H1 (cell line): Measurements from ENCODE around the gene ALS2CL. TPM values are rescaled to one million over a fixed set of nuclear protein-coding genes. Genes with fewer than 3 reads are reported as not detected.
A peak's percentile ranks its signal among the peaks of the same experiment; 100 is the strongest.

Source experiments
- CTCF ChIA-PET: fragments of 300-600 bp; sonication (Branson Sonifier 250); formaldehyde crosslinking; loops from one replicate; lab custom pipeline; 2021; ENCODE audit not compliant: partially characterized antibody; lab: Charles Lee
- POLR2A ChIA-PET: fragments of 300-600 bp; sonication (Branson Sonifier 250); formaldehyde crosslinking; loops from one replicate; lab custom pipeline; 2021; ENCODE audit warnings: inconsistent platforms; ENCODE audit not compliant: partially characterized antibody; lab: Charles Lee
- DNase-seq, 2 experiments: peaks; one replicate each; pipeline versions ENCODE4 v3.0.0 to v3.0.0-alpha.2; 2010 to 2022; ENCODE audit warnings: low spot score in 2 of 2, low read depth in 1 of 2, mixed read lengths in 1 of 2
- FAIRE-seq: peaks from 2 replicates; lab custom pipeline; 2011; peaks lifted over from hg19 to GRCh38; lab: Jason Lieb, UNC
- H2AFZ ChIP-seq: 2 replicates; pipeline ENCODE4 v1.8.1; 2012; ENCODE audit warnings: low read length, inconsistent platforms
- H2AK5ac ChIP-seq: 2 replicates; pipeline ENCODE4 v1.6.1; 2013; ENCODE audit warnings: low read depth, low read length
- H2BK120ac ChIP-seq: replicated peaks from 2 replicates; pipeline ENCODE3; 2013; ENCODE audit warnings: low read depth, low read length, inconsistent platforms
- H2BK12ac ChIP-seq: 2 replicates; pipeline ENCODE4 v1.6.1; 2013; ENCODE audit warnings: low read depth, low read length
- H2BK15ac ChIP-seq: 2 replicates; pipeline ENCODE4 v1.6.1; 2013; ENCODE audit warnings: low read length
- H2BK20ac ChIP-seq: 2 replicates; pipeline ENCODE4 v1.6.1; 2013; ENCODE audit warnings: low read length
- H2BK5ac ChIP-seq: 2 replicates; pipeline ENCODE4 v1.6.1; 2013; ENCODE audit warnings: low read depth, low read length
- H3K14ac ChIP-seq: 2 replicates; pipeline ENCODE4 v1.6.1; 2013; ENCODE audit warnings: inconsistent platforms; ENCODE audit not compliant: insufficient read length
- H3K18ac ChIP-seq: 2 replicates; pipeline ENCODE4 v1.6.1; 2013; ENCODE audit warnings: low read length; ENCODE audit errors: extremely low read depth
- H3K23ac ChIP-seq: 2 replicates; pipeline ENCODE4 v1.6.1; 2013; ENCODE audit warnings: inconsistent platforms; ENCODE audit not compliant: insufficient read length
- H3K23me2 ChIP-seq: 2 replicates; pipeline ENCODE4 v1.6.1; 2013; ENCODE audit warnings: low read depth, low read length
- H3K27ac ChIP-seq: 2 replicates; pipeline ENCODE4 v1.6.1; 2011; ENCODE audit warnings: low read depth, low read length, inconsistent platforms
- H3K27me3 ChIP-seq, 4 experiments: replicated peaks in 1 of 4; 1 replicate in 1 of 4; 2 replicates in 3 of 4; pipeline versions ENCODE4 v1.6.1 to v1.8.1; 2011 to 2013; ENCODE audit warnings: low read length in 3 of 4, mild to moderate bottlenecking in 3 of 4, inconsistent platforms in 2 of 4, mixed read lengths in 2 of 4, moderate library complexity in 1 of 4; ENCODE audit not compliant: control insufficient read depth in 3 of 4, insufficient read depth in 3 of 4; ENCODE audit errors: extremely low read depth in 1 of 4
- H3K36me3 ChIP-seq, 4 experiments: 2 replicates each; pipeline versions ENCODE4 v1.6.1 to v1.8.1; 2011 to 2013; ENCODE audit warnings: mild to moderate bottlenecking in 4 of 4, low read length in 3 of 4, moderate library complexity in 2 of 4, control low read depth in 1 of 4, inconsistent platforms in 1 of 4; ENCODE audit not compliant: insufficient read depth in 4 of 4, control insufficient read depth in 2 of 4
- H3K4ac ChIP-seq: replicated peaks from 2 replicates; pipeline ENCODE3; 2013; ENCODE audit warnings: low read length, low read depth, mixed read lengths, inconsistent platforms; ENCODE audit not compliant: insufficient read length
- H3K4me1 ChIP-seq, 4 experiments: replicated peaks in 1 of 4; 1 replicate in 1 of 4; 2 replicates in 3 of 4; pipeline versions ENCODE4 v1.6.1 to v1.8.1; 2011 to 2013; ENCODE audit warnings: low read length in 3 of 4, inconsistent platforms in 2 of 4, mixed read lengths in 1 of 4; ENCODE audit not compliant: insufficient read depth in 4 of 4, control insufficient read depth in 3 of 4
- H3K4me2 ChIP-seq, 2 experiments: 2 replicates each; pipeline versions ENCODE4 v1.6.1 to v1.8.1; 2011 to 2013; ENCODE audit warnings: low read depth in 2 of 2, low read length in 2 of 2, control low read depth in 1 of 2, inconsistent platforms in 1 of 2, mild to moderate bottlenecking in 1 of 2; ENCODE audit not compliant: insufficient read depth in 1 of 2
- H3K4me3 ChIP-seq, 4 experiments: fragments of 200-600, 300-600 bp in 1 of 4; sonication (generic), shearing (Covaris generic), sonication (Bioruptor Twin) in 1 of 4; 2 replicates each; pipeline versions ENCODE4 v1.5.1 to v1.8.1; 2011 to 2016; ENCODE audit warnings: low read length in 4 of 4, low read depth in 3 of 4, control low read depth in 2 of 4, inconsistent platforms in 2 of 4, mild to moderate bottlenecking in 2 of 4, mixed read lengths in 1 of 4, moderate library complexity in 1 of 4; ENCODE audit not compliant: insufficient read depth in 2 of 4; ENCODE audit errors: extremely low read depth in 1 of 4
- H3K56ac ChIP-seq: replicated peaks from 2 replicates; pipeline ENCODE3; 2013; ENCODE audit warnings: low read depth, mild to moderate bottlenecking, mixed read lengths, low read length, inconsistent platforms; ENCODE audit not compliant: insufficient read length
- H3K79me1 ChIP-seq: 2 replicates; pipeline ENCODE4 v1.6.1; 2013; ENCODE audit warnings: low read depth, low read length, control low read depth
- H3K79me2 ChIP-seq, 2 experiments: 2 replicates each; pipeline versions ENCODE4 v1.6.1 to v1.8.1; 2012 to 2013; ENCODE audit warnings: low read length in 2 of 2, mild to moderate bottlenecking in 2 of 2, inconsistent platforms in 1 of 2; ENCODE audit not compliant: insufficient read depth in 2 of 2, control insufficient read depth in 1 of 2
- H3K9ac ChIP-seq, 4 experiments: replicated peaks in 1 of 4; 1 replicate in 1 of 4; 2 replicates in 3 of 4; pipeline versions ENCODE4 v1.6.1 to v1.8.1; 2011 to 2013; ENCODE audit warnings: low read depth in 3 of 4, low read length in 3 of 4, control low read depth in 2 of 4, mild to moderate bottlenecking in 2 of 4, moderate library complexity in 2 of 4, inconsistent platforms in 1 of 4; ENCODE audit errors: extremely low read depth in 1 of 4
- H3K9me3 ChIP-seq, 2 experiments: 2 replicates each; pipeline versions ENCODE4 v1.6.1 to v1.8.1; 2012 to 2013; ENCODE audit warnings: mild to moderate bottlenecking in 2 of 2, moderate library complexity in 2 of 2, control low read depth in 1 of 2, inconsistent platforms in 1 of 2, low read depth in 1 of 2, low read length in 1 of 2, mixed read lengths in 1 of 2; ENCODE audit not compliant: insufficient read depth in 2 of 2
- H4K20me1 ChIP-seq, 2 experiments: replicated peaks in 1 of 2; 2 replicates each; pipeline versions ENCODE3 to v1.8.1; 2011 to 2013; ENCODE audit warnings: inconsistent platforms in 2 of 2, low read length in 2 of 2, mild to moderate bottlenecking in 1 of 2; ENCODE audit not compliant: insufficient read depth in 2 of 2, control insufficient read depth in 1 of 2
- H4K5ac ChIP-seq: 2 replicates; pipeline ENCODE4 v1.6.1; 2013; ENCODE audit warnings: low read length, low read depth, mixed read lengths, inconsistent platforms; ENCODE audit not compliant: insufficient read length
- H4K8ac ChIP-seq: 2 replicates; pipeline ENCODE4 v1.8.0; 2013; ENCODE audit warnings: mild to moderate bottlenecking, moderate library complexity, low read length, inconsistent platforms; ENCODE audit not compliant: insufficient read depth; ENCODE audit errors: extremely low read depth
- H4K91ac ChIP-seq: replicated peaks from 2 replicates; pipeline ENCODE3; 2013; ENCODE audit warnings: low read length, mixed read lengths, inconsistent platforms; ENCODE audit not compliant: insufficient read length
- E2F6 ChIP-seq: IDR thresholded peaks from 2 replicates; pipeline ENCODE4 v1.6.1; 2012; ENCODE audit warnings: inconsistent platforms
- WGBS, 2 experiments: shearing (Covaris generic) in 1 of 2; methylation state at CpG; one replicate each; pipeline versions ENCODE4 v1.1.6 to v1.1.7; 2013 to 2015; ENCODE audit warnings: low lambda C conversion rate in 2 of 2, mixed read lengths in 2 of 2, inconsistent platforms in 1 of 2, low coverage in 1 of 2, missing lambda C conversion rate in 1 of 2; ENCODE audit not compliant: insufficient replicate concordance in 2 of 2, insufficient coverage in 1 of 2, insufficient read length in 1 of 2; ENCODE audit errors: extremely low coverage in 1 of 2, missing lambda C conversion rate in 1 of 2; 5-methylcytosine and 5-hydroxymethylcytosine counted together
- polyA plus RNA-seq, 7 experiments: library from polyadenylated mRNA; depleted of rRNA in 3 of 7; stranded (reverse) in 5 of 7; unstranded in 2 of 7; fragments of >200 nt in 5 of 7; fragments of 200-250 nt in 2 of 7; gene quantifications; 1 replicate in 5 of 7; 2 replicates in 1 of 7; 4 replicates in 1 of 7; pipeline versions ENCODE4 v1.2.1 to v1.2.3, GENCODE V29; 2011 to 2013; ENCODE audit warnings: missing spikeins in 2 of 7, mixed read lengths in 2 of 7
- total RNA-seq: library from RNA; stranded (reverse); fragmentation: NEBNext Ultra II Directional; extraction: Animal tissue kit (Norgen Biotek cat#: 25700); gene quantifications from 2 replicates; pipeline ENCODE4 v1.2.1, GENCODE V29; 2021
- TF ChIP-seq, protein P1 (sequence below): IDR thresholded peaks from 2 replicates; pipeline ENCODE4 v1.6.1; 2011; ENCODE audit warnings: low read length, improper control_type of control experiment

Gene ALS2CL
- total and polyA plus RNA-seq, 2 of the 8 experiments (the other 6 are each of a cell fraction or from before 2014, with no cell fraction given), result 4.8 to 5.4 TPM

DNA sequence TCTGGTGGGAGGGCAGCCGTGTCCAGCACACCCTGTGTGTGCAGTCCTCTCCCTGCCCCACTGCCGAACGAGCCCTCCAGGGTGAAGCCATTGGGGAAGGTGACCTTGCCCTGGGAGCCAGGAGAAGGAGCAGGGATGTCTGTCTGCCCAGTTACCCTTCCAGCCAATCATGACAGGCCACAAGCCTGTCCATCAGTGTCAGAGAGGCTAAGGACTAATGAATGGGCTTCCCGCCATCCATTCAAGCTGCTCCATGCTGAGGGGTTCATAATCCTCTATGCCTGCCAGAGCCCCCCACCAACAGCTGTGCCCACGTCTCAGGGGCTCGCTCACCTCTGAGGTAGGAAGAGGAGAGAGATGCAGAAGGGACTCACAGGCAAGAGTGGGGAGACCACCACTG is 15.2 kb downstream of the ALS2CL start:
- no peak overlapping the region for H2AFZ ChIP-seq
- no peak for FAIRE-seq
- H2BK120ac ChIP-seq, result no peak overlapping the region
- H3K9ac ChIP-seq, result no peak overlapping the region
- WGBS, 2 experiments, result 93% methylated on average over 6 of the region's 6 CpGs; no CpG with 5 or more reads in 1 of the 2 experiments
- H2BK20ac ChIP-seq, result no peak overlapping the region
- no peak overlapping the region for H3K4ac ChIP-seq
- H3K56ac ChIP-seq, result no peak overlapping the region
- H3K27ac ChIP-seq, result no peak overlapping the region
- TF ChIP-seq, protein P1, sequence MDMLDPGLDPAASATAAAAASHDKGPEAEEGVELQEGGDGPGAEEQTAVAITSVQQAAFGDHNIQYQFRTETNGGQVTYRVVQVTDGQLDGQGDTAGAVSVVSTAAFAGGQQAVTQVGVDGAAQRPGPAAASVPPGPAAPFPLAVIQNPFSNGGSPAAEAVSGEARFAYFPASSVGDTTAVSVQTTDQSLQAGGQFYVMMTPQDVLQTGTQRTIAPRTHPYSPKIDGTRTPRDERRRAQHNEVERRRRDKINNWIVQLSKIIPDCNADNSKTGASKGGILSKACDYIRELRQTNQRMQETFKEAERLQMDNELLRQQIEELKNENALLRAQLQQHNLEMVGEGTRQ, result no peak
- TF ChIP-seq E2F6, result peak; percentile 91
- H2BK12ac ChIP-seq, result no peak overlapping the region
- H3K4me1 ChIP-seq, result peaks cover 0 to 3% (median 0%) of the 10 kb centered on the region in 4 experiments; a peak in 1 of 7 replicates
- H3K79me2 ChIP-seq, result no peaks in the 10 kb centered on the region
- no peak overlapping the region for H4K5ac ChIP-seq
- ChIA-PET CTCF (interaction anchor here (0.6 to 10.3 kb wide), 3 partner anchors 11 to 208 kb away, joined by 3 to 64 read pairs (median 3); partner anchors contain the start of gene ALS2CL), POLR2A (interaction anchor here (0.7 kb wide), 1 partner anchor 175 kb away, joined by 3 read pairs; no protein-coding TSS in a partner anchor)
- no peak overlapping the region for H2BK5ac ChIP-seq
- H2AK5ac ChIP-seq, result no peak overlapping the region
- no peak overlapping the region for H3K23ac ChIP-seq
- H3K18ac ChIP-seq, result no peak overlapping the region
- H4K91ac ChIP-seq, result no peak overlapping the region
- H3K79me1 ChIP-seq, result no peaks in the 10 kb centered on the region
- no peaks in the 10 kb centered on the region for H3K23me2 ChIP-seq
- no peak overlapping the region for H3K4me2 ChIP-seq
- no peak overlapping the region for H2BK15ac ChIP-seq
- H4K8ac ChIP-seq, result no peak overlapping the region
- H3K27me3 ChIP-seq, result no peaks in the 10 kb centered on the region
- H3K9me3 ChIP-seq, result no peaks in the 10 kb centered on the region
- DNase-seq, result no peak
- no peak overlapping the region for H3K4me3 ChIP-seq
- no peak overlapping the region for H3K14ac ChIP-seq
- H3K36me3 ChIP-seq, result no peaks in the 10 kb centered on the region
- peaks cover 0 to 1% of the 10 kb centered on the region in 2 experiments for H4K20me1 ChIP-seq
